AG04450 (cell line): ENCODE results near the gene UBXN6. TPM values are rescaled to one million over a fixed set of nuclear protein-coding genes. Genes with fewer than 3 reads are reported as not detected.

Experiments
- CTCF ChIA-PET: fragments of 300-600, 350-600 bp; formaldehyde crosslinking; extraction: SDS; loops from one replicate; lab custom pipeline; 2022; ENCODE audit warnings: antibody characterized with exemption, inconsistent platforms; lab: Charles Lee
- POLR2A ChIA-PET: fragments of 350-600 bp; formaldehyde crosslinking; extraction: SDS; loops from one replicate; lab custom pipeline; 2021; ENCODE audit warnings: antibody characterized with exemption, inconsistent platforms; lab: Yijun Ruan, JAX
- DNase-seq: peaks from one replicate; pipeline ENCODE4 v3.0.0-alpha.2; 2011; ENCODE audit warnings: low read depth, low spot score
- H3K27ac ChIP-seq: one replicate; pipeline ENCODE4 v1.5.1; 2012; ENCODE audit warnings: low read depth, low read length, control low read depth
- H3K27me3 ChIP-seq: one replicate; pipeline ENCODE4 v1.6.0; 2012; ENCODE audit warnings: low read length; ENCODE audit not compliant: control insufficient read depth, insufficient read depth
- H3K4me3 ChIP-seq: 2 replicates; pipeline ENCODE4 v1.5.1; 2011; ENCODE audit warnings: mild to moderate bottlenecking, low read depth, low read length, control low read depth
- H3K9me3 ChIP-seq: 2 replicates; pipeline ENCODE4 v1.5.1; 2012; ENCODE audit warnings: low read length; ENCODE audit not compliant: control insufficient read depth, insufficient read depth
- CTCF ChIP-seq: IDR thresholded peaks from 2 replicates; pipeline ENCODE4 v1.5.1; 2011; ENCODE audit warnings: low read depth, low read length, control low read depth, inconsistent platforms
- polyA plus RNA-seq: library from polyadenylated mRNA; depleted of rRNA; stranded (reverse); fragments of >200 nt; gene quantifications from 2 replicates; pipeline ENCODE4 v1.2.3, GENCODE V29; 2011

Gene UBXN6
- polyA plus RNA-seq, 1 experiment: 45.2 TPM

- Histone ChIP-seq H3K4me3 (no peak overlapping the region), H3K27ac (no peak overlapping the region), H3K27me3 (no peaks in the 10 kb centered on the region), H3K9me3 (no peaks in the 10 kb centered on the region; the same call in 1 of the 2 replicates)
- TF ChIP-seq CTCF: no peak
- POLR2A ChIA-PET: no interaction called here
- CTCF ChIA-PET: no interaction called here
- no peak for DNase-seq
Observed at GRCh38 chr19:4442819-4443146, 14.8 kb downstream of the UBXN6 start.

DNA sequence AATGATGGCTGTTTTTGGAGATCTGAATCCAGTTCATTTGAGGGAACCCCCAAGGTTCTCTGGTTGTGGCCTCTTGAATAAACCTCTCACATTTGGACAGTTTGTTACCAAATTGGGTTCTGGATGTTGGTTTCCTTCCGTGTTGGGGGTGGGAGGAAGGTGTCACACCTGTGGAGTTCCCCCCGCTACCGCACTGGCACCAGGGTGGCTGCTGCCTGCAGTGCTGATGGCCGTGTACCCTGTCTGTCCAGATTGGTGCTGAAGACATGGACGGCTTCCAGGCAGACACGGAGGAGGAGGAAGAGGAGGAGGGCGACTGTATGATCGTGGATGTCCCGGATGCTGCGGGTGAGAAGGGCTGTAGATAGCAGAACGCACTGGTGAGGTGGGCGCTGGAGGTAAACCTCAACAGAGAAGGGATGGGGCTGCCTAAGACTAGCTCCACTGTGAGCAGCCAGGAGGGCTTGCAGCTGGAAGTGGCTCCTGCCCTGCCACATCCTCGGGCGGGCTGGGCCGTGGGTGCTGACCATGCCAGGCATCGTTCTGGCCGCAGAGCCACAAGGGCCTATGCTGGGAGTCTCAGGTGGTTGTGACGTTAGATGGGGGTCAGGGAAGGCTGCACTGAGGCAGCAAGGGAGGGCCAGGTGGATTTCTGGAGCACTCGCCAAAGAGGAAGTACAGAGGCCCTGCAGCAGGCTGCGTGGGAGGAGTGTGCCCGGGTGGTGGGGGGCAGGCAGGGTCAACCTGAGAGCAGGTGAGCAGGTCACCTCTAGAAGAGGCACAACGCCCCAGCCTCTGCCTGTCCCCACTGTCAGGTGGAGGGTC lies 15.4 kb downstream of the UBXN6 start:
- ChIA-PET POLR2A (interaction anchor here (0.6 kb wide), 1 partner anchor 57 kb away, joined by 3 read pairs; no protein-coding TSS in a partner anchor), CTCF (no interaction called here)
- Histone ChIP-seq H3K4me3 (no peak overlapping the region), H3K9me3 (no peaks in the 10 kb centered on the region; the same call in 1 of the 2 replicates), H3K27ac (no peak overlapping the region), H3K27me3 (no peaks in the 10 kb centered on the region)
- DNase-seq: no peak
- no peak for TF ChIP-seq CTCF

DNA sequence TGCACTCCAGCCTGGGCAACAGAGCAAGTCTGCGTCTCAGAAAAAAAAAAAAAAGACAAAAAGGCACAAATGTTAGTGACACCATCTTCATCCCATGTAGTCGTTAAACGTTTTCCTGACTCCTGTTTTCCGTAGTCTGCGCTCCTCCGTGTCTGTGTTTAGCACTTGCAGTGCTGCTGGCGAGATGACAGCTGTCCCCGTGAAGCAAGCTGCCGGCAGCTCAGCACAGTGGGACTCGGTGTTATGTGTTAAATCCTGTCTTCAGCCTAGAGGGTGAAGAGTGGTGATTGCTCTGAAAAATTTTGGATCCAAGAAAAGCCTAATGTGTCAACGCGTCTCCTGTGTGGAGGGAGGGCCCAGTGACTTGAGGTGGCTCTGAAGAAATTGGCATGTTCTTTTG lies 18.4 kb downstream of the UBXN6 start:
- DNase-seq: no peak
- POLR2A ChIA-PET: no interaction called here

DNA sequence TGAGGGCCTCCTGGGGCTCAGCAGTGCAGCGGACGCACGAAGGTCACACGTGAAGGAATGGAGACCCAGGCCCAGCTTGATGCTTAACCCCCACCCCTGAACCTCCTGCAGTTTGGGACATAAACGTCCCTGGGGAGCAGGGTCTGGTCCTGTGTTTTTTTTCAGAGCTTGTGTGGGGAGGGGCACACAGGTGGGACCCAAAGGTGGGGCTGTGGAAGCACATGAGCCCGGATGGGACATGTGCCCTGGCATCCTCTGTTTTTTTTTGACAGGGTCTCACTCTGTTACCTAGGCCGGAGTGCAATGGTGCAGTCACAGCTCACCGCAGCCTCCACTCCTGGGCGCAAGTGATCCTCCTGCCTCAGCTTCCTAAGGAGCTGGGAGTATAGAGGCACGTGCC lies 20.5 kb downstream of the UBXN6 start:
- DNase-seq: no peak
- no peak for TF ChIP-seq CTCF
- no peak overlapping the region for H3K4me3 ChIP-seq
- ChIA-PET CTCF (no interaction called here), POLR2A (no interaction called here)
- H3K27ac ChIP-seq: no peak overlapping the region
- H3K9me3 ChIP-seq: no peaks in the 10 kb centered on the region
- no peaks in the 10 kb centered on the region for H3K27me3 ChIP-seq

More for the DNA sequence above, 18.4 kb downstream of the UBXN6 start:
- H3K27me3 ChIP-seq: no peaks in the 10 kb centered on the region
- CTCF ChIA-PET: no interaction called here
- H3K4me3 ChIP-seq: no peak overlapping the region
- no peaks in the 10 kb centered on the region for H3K9me3 ChIP-seq
- H3K27ac ChIP-seq: no peak overlapping the region
- TF ChIP-seq CTCF: no peak

DNA sequence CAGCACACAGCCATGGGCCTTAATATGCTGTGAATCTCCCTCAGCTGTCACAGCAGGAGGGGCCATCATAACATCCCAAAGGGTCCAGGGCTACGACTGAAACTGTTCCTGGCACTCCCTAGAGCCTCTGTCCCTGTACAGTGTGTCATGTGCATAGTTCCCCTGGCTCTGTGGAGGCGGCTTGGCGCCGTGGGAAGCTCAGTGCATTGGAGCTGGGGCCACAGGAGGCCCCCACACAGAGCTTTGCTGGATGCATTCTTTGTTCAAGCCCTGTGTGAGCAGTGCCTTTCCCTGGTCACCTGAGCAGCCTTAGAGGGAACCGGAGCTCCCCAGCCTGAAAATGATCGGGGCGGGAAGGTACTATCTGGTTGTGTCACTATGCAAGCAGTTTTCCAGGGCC lies 21.4 kb downstream of the UBXN6 start:
- DNase-seq: no peak
- ChIA-PET CTCF (no interaction called here), POLR2A (no interaction called here)
- H3K27me3 ChIP-seq: no peaks in the 10 kb centered on the region
- no peak overlapping the region for H3K4me3 ChIP-seq
- no peak for TF ChIP-seq CTCF
- no peak overlapping the region for H3K27ac ChIP-seq
- H3K9me3 ChIP-seq: no peaks in the 10 kb centered on the region
